Measurements from ENCODE around the gene GPR183.

GPR183 gene, protein sequence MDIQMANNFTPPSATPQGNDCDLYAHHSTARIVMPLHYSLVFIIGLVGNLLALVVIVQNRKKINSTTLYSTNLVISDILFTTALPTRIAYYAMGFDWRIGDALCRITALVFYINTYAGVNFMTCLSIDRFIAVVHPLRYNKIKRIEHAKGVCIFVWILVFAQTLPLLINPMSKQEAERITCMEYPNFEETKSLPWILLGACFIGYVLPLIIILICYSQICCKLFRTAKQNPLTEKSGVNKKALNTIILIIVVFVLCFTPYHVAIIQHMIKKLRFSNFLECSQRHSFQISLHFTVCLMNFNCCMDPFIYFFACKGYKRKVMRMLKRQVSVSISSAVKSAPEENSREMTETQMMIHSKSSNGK

DNA sequence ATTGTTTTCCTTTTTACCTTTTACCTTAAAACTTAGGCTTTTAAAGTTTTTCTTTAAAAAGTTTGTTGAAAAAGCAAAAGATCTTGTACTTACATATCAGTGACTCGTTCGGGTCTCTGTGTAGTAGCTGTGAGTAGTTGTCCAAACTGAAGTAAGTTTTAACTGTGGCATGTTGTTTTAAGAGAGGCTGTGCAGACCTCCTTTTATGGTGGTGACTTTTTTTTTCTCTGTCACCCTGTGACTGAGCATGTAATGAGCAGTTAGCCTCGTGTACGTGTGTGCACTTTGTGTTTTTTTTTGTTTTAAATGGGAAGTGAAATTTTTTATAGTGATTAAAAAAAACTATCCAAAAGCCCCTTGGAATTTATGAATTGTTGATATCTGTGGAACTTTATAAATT, at the start of gene GPR183:
Gene GPR183, minus strand, starts transcription at position 153 of the 400 bp plus-strand sequence. CDS start 11,254 bp downstream, outside the sequence.
- no peak for DNase-seq (ENCODE audit: low spot score)

DNA sequence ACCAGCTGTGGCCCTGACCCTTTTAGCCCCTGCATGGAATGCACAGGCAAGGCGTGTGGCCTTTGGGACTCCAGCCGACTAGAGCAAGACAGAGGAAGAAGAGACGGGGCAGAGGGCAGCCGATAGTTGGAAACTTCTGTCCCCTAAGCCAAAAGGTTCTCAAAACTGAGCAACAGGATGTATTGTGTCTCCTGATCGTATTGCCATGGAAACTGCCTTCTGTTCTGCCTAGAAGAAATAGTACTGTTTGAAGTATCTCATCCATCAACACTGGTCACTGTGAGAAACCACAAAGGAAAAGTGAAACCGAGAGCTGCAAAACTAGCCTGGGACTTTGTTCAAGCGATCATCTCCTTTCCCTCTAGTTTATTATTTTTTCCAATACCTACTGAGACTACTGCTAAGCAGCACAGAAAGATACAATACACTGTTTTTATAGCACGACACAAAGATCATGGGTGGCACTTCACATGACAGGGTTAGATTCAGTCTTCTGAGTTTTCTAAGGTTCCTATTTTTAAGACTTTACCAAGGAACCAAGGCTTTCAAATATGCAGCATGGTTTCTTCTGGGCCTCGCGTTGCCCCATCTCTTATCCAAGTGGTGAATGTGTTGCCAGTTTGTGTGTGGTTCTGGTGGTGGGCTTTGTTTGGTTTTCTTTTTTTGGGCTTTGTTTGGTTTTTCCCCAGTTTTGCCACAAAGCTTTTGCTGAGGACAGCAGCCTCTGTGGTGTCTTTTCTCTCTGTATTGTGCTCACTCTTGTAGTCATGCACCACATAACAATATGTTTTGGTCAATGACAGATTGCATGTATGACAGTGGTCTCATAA, 49.3 kb upstream of the GPR183 start:
- no peak for DNase-seq (ENCODE audit: low spot score)

DNA sequence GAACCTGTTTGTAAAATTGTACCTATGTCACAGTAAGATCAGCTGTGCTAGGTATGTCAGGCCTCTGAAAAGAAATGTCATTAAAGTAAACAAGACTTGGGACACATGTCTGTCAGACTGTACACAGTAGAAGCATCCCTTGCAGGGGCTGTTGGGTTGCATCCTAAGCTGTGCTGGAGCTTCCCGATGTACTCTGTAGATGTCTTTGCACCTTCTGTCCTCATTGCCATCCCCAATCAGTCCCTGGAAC, 48.7 kb upstream of the GPR183 start:
- DNase-seq (ENCODE audit: low spot score), result no peak

DNA sequence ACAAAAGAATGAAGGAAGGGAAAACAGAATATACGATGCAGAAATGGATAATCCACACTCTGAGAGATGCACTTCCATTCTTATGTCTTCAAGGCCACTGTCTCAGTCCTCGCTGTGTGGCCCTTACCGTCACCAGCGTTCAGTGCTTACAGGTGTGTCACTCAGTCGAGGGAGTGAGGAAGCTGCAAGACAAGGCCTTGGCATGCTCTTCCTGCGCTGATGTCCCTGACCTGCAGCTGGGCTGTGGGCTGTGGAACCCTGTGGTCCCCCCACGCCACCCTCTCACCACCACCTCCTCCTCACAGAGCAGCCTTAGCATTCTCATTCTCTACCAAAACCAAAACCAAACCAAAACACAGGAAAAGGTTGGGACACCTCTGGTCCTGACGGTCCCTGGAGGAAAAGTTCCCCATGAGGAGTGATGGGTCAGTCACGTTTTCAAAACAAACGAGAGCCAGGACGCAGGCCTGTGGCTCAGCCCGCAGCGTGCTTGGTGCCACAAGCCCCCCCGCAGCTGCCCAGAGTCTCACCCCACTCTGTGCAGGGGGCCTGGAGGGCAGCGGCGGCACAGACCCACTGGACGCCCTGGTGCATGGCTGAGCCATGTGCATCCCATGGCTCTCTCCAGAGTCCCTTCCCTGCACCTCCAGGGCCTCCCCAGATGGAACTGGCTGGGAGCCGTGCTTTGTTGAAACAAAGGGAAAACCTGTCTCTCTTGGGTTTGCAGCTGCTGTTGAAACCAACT, 48.2 kb upstream of the GPR183 start:
- no peak for DNase-seq (ENCODE audit: low spot score)

DNA sequence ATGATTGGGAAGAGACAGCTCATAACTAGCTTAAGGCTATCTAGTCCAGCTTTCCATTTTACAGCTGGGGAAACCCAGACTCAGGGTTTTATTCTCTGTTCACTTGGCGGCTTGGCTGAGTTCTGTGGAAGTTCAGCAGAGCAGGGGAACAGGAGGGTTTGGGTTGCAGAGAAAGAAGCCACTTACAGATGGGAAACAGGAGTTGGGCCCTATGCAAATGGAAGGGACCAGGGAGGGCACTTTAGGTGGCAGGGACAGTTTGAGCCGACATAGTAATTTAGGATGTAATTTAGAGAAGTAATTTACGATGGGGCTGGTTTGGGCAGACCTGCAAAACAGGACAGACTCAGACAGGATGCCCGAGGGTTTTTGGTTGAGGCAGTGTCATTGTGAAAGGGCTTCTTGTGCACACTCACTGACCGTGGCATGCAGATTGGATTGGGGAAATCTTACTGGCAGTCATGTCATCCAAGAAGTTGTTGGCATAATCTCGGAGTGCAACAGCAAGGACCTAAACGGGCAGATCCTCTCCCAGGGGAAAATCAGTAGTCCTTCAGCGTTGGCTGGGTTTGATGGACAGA, 47.3 kb upstream of the GPR183 start:
- no peak for DNase-seq (ENCODE audit: low spot score)

DNA sequence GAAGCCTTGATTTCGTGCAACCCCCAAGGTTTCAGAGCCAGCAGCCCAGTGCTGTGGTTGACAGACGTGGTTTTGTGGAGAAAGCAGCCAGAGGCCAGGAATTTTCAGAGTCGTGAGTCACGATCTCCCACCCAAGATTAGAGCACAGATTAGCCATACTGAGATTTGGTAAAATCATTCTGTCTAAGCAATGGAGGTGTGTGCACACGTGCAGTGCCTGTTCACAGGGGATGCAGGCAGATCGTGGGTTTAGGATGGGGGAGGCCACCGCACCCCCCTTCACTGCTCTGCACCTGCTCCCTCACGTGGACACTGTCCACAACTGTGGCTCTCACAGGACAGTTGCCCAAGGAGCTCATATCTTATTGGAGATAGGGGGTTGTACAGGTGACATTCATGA, 46.6 kb upstream of the GPR183 start:
- DNase-seq (ENCODE audit: low spot score), result no peak

DNA sequence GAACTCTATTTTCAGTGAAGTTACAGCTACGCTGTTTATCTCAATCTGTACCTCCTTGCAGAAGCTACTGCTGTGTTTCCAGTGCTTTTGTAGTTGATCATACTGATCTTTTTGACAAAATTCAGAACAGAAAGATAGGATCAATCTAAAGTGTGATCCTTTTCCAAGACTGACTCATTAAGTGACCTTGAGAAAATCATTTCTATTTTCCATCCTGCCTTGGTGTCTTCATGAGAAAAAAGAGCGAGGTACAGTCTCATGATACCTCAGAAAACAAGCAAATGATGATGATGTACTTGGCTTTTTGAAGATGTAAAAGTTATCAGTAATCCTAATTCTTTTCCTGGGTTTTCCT, 46.0 kb upstream of the GPR183 start:
- no peak for DNase-seq (ENCODE audit: low spot score)

DNA sequence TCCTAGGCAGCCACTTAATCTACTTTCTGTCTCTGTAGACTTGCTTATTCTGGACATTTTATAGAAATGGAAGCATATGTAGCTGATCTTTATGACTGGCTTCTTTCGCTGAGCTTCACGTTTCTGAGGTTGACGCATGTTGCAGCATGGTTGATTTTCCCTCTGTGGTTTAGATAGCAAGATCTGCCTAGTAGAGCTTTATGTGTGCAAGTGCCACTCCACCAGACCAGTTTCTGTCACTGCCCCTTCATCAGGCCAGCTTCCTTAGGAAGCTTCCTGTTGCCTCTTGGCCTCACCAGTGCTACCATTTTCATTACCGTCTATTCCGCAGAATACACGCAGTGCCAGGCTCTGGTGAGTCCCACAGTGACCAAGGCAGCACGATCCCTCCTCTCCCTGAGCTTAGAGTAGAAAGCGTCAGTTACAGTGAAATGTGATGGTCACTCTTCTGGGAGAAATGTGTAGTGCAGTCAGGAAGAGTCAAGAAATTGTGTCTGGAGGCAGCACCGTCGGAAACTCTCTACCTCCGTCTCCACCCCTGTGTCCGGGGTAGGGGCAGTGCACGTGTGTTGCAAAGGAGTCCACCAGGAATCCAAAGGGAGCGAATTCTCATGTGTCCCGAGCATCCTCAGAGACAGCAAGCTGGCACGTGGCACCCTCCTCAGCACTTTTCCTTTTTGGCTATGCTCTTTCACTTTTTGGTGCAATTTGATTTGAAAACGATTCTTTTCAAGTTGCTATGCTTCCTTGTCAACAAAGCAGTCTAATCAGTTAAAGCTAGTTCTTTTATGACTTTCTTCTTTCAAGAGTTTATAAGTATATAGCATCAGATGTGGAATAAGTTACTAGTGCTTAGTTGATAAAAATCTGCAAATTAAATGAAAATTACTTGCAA, 45.4 kb upstream of the GPR183 start:
- DNase-seq (ENCODE audit: low spot score), result no peak

DNA sequence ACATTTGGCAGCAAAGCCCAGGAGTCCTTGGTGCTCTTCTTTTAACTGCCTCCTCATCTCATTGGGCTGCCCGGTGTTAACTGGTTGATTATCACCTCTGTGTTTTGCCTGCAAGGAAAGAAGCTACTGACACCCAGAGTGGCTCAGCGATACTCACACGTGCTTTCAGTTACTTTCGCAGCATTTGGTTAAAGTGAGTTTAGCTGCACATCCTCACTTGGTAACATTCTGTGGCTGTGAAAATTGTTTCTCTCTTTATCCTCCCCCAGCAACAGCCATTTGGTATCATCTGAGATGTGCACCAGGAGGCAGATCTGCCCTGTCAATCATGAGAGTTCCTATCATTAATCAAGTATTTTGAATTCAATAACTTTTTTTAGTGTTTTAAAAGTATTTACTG, 44.6 kb upstream of the GPR183 start:
- no peak for DNase-seq (ENCODE audit: low spot score)

DNA sequence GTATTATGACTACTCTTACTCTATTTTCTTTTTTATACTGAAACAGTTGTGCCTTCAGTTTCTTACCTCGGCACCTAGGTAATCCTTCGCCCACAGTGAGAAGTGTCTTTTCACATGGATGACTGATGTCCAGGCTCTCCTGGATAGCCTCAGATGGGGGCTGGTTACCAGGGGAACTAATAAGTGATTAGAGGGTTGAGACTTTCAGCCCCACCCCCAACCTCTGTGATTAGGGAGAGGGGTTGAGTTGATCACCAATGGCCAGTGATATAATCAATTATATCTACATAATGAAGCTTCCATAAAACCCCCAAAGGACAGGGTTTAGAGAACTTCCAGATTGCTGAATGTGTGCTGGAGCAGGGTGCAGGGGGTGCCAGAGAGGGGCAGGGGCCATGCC, 43.0 kb upstream of the GPR183 start:
- no peak for DNase-seq (ENCODE audit: low spot score)

DNA sequence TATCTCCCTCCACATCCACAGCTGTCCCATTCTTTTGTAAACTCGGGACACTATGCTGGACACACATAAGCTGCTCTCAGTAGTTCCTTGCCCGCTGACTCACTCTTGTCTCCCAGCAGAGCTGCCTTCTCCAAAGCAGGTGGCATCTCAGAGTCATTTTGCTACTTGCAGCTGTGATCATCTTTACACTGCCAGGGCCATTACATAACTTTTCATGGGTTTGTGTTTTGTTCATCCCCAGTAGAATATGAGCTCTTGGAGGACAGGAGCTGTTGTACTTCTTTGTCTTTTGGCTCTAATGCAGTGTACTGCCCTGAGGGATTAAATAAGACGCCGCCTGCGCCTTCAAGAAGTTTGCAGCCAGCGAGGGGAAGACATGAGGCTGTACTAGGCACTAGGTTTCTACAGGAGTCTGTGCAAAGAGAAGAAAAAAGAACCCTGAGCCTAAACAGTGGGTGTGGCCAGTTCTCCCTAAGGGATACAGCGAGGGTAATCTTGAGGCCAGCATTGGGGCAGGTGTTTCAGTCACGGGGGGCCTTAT, 40.8 kb upstream of the GPR183 start:
- DNase-seq (ENCODE audit: low spot score), result no peak

DNA sequence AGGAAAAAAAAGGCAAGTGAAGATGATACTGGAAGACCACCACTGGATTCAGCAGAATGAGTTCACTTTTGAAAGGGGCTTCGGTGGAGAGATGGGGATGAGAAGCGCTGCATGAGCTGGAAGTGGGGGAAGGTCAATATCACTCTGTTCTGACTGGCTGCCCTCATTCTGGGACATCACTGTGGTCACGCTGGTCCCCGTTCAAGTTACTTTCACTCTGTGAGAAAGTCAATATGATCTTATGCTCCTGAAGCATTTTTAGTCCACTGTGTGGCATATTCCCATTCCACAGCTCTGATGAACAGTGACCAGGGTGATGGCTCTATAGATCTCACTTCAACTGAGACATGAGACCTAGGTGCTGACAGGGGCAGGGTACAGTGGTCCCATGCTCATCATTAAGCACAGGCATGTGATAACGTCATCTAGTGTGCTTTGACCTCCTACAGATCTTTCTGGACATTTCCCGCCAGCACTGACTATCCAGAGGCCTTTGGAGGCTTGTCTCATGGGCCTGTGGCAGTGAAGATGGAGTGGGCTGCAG, 40.2 kb upstream of the GPR183 start:
- no peak for DNase-seq (ENCODE audit: low spot score)

DNA sequence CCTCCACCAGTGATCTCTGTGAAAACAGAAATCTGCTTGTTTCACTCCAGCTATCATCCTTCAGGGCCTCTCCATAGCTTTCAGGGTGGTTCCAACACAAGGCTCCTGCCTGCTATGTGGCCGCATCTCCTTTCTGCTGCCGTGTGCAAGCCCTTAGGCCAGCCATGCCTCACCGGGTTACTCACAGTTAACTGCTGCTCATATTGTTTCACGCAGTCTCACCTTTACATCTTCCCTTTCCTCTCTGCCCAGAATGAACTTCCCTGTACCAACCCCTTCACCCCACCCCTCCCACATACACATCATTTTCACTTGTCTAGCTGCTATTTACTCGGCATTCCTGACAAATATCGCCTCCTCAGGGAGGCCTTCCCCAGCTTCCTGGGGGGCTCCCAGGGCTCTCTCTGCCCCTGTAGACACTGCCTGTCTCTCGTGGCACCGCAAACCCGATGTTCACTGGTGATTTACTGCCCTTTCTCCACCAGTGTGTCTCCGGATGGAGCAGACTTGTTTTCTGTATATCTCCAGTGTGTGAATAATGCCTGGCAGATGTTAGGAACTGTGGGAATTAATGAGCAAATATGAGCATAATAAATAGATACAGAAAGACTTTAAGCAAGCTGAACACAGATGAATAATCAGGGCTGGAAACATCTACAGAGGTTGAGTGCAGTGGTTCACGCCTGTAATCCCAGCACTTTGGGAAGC, 39.3 kb upstream of the GPR183 start:
- no peak for DNase-seq (ENCODE audit: low spot score)

DNA sequence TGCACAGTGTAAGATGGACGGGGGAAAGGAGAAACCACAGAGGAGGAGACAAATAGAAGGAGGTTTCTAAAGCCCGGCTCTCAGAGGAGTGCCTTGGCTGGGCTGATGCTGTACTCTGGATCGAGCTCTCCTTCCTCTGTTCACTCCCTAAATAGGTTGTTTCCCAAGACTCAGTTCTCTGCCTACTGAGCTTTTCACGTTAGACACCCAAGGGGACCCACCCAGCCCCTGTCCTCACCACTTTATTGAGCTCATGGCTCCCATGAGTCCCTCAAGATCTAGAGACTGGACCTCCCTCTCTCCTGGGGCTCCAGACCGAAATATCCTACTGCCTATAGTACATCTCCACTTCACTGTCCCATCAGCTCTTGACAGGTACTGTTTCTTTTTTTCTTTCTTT, 38.1 kb upstream of the GPR183 start:
- DNase-seq (ENCODE audit: low spot score), result no peak

DNA sequence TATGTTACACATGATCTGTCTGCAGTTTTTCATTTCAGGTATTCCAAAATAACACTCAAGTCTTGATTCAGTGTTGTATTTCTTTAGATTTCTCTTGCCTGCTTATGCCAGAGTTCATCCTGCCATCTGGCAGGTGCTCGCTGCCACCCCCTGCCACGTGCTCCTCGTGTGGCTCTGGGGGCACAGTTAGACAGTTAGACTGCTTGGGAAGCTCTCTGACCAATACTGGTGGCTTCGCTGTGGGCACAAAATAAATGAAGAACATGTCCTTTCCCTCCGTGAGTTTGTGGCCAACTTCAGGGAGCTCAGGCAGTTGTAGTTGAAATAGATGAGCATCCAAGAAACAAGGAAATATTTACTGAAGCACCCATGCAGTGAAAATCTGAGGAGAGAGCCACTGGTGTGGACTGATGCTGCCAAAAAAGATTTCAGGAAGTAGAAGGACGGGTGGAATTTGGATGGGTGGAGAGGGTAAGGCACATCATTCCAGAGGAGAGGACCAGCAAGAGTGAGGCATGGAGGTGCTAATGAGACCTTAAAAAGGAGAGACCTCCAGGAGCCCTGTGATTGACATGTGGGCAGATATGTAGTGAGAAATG, 37.5 kb upstream of the GPR183 start:
- DNase-seq (ENCODE audit: low spot score), result no peak

DNA sequence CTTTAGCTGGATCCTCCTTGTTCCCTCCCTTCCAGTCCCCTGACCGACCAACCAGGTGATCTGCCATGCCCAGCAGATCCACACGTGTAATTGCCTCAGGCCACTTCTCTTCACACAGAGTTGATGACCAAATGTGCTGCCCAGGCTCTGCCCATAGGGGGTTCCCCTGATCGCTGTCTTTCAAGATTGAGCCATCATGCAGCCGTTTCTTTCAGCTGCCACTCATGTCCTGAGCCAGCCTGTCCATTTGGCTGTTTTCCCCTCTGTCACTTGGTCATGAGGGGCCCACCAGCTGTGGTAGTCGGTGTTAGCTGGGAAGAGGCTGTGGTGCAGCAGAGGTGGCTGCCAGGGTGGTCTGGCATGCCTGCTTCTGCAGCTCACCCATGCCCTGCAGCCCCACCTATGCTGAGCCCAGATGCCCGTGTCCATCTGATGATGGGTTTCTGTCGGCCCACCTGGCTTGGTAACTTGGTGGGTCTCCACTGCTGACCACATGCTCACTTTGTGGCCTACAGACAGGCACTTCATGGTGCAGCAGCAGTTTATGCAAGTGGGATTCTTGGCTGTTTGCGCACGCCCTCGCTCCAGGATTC, 35.6 kb upstream of the GPR183 start:
- DNase-seq (ENCODE audit: low spot score), result no peak

DNA sequence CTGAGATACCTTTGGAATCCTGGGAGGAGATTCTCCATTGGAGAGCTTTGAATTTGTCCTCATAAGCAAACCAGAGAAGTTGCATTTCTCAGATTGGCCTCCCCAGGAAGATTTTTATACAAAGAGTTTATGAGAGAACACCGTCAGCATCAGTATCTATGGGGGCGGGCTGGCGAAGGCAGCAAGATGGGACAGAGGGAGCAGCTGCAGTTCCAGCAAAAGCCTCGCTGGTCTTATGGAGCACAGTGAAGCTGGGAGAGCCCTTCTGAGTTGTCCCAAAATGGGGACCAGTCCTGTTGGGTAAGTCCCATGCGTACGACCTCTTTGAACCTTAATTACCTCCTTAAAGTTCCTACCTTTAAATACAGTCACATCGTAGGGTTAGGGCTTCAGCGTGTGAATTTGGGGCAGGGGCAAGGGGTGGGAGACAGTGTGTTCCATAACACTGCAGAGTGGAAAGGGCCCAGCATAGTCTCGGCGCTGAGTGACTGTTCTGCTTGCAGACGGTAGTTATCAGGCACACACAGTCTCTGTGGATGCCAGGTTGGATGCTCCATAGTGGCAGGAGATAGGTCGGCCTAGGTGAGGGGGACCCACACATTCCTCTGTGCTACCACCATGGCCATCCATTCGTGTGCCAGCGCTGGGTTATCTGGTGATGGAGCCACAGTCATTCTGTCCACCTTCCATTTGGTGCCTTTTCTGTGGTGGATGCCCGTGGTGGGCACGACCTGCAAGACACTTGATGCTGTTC, 34.9 kb upstream of the GPR183 start:
- no peak for DNase-seq (ENCODE audit: low spot score)

DNA sequence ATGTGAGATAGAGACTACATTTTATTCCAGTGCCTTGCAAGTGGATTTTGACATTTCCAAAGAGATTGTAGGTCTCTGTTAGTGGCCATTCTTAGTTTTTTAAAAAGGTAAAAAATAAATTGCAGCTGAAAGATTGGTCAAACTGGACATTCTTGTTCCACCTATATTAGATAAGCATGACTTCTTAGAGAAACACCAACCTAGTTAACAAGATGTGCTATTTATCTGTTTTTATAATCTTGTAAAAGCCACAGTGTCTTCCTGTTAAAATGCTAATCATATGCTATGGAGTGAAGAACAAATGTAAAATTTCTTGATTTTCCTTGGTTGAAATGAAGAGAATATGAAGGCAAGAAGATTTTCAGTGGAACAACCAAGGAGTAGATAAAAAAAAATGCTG, 33.4 kb upstream of the GPR183 start:
- no peak for DNase-seq (ENCODE audit: low spot score)

Measured in cerebellar cortex (tissue), 1 donor.